ENCODE results near the gene SPOCK2. TPM values are rescaled to one million over a fixed set of nuclear protein-coding genes. Genes with fewer than 3 reads are reported as not detected.

The SPOCK2 gene
- total and polyA plus RNA-seq, 2 donors (not counting 3 experiments of a cell fraction or from before 2014, with no cell fraction given): 0.40 to 1.1 TPM

DNA sequence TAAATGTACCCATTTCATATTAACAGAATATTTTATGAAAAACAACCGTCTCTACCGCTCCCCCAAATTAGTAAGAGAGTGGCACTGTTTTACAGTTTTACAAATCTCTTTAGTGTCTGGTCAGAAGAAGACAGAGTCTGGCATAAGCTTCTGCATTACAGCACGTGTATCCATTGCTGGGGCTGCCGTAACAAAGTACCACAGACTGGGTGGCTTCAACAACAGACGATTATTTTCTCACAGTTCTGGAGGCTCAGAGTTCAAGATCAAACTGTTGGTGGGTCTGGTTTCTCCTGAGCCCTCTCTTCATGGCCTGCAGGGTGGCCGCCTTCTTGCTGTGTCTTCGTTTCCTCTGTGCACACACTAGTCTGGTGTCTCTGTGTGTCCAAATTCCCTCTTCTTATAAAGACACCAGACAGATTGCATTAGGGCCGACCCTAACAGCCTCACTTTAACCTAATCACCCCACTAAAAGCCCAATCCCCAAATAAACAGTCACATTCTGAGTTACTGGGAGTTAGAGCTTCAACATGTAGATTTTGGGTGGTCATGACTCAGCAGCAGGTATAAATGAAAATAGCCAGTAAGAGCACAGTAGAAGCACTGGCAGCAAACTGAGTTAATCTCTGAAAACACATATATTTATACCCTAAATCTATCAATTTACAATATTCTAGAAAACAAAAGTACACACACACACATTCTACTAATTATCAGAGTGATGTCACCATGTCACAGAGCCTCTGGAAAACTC lies 4.0 kb upstream of the SPOCK2 start:
- FAIRE-seq (no peak), DNase-seq (ENCODE audit: low read depth, low spot score) (no peak)
- ChIA-PET POLR2A (no interaction called here), CTCF (interaction anchor here (1.4 kb wide), 1 partner anchor 44 kb away, joined by 4 read pairs; no protein-coding TSS in a partner anchor)
- intact Hi-C loops (cut with micrococcal nuclease): no loop called here
- peaks cover 15 to 17% of the 10 kb centered on the region in 2 experiments for H3K27me3 ChIP-seq (ENCODE audit: control insufficient read depth in 2 of 2, insufficient read depth in 2 of 2, low read length in 2 of 2)
- H3K9ac ChIP-seq (replicated peaks; ENCODE audit: extremely low read depth, insufficient read depth, low read length): no peak overlapping the region
- peaks cover 22% of the 10 kb centered on the region for H3K4me1 ChIP-seq (ENCODE audit: control insufficient read depth, extremely low read depth, insufficient read depth, low read length)
- H3K79me2 ChIP-seq (ENCODE audit: control insufficient read depth, insufficient read depth, low read length): no peaks in the 10 kb centered on the region
- no peaks in the 10 kb centered on the region for H3K9me3 ChIP-seq (replicated peaks; ENCODE audit: control insufficient read depth, insufficient read depth, low read length)
- H3K4me3 ChIP-seq (replicated peaks in 1 of 3; ENCODE audit: insufficient read depth in 1 of 3, low read depth in 1 of 3, low read length in 3 of 3): no peak overlapping the region
- no peak overlapping the region for H3K27ac ChIP-seq (ENCODE audit: insufficient read depth, low read depth, low read length)
- no peaks in the 10 kb centered on the region for H4K20me1 ChIP-seq (replicated peaks; ENCODE audit: control insufficient read depth, extremely low read depth, insufficient read depth, low read length)
- H3K9me1 ChIP-seq (replicated peaks; ENCODE audit: control insufficient read depth, extremely low read depth, insufficient read depth, low read length): no peaks in the 10 kb centered on the region
- dilution Hi-C loops (cut with MboI; ENCODE audit: extremely low pct_ligation_motif_present, low sequenced_read_pairs): no loop called here
- TF ChIP-seq, protein P1, sequence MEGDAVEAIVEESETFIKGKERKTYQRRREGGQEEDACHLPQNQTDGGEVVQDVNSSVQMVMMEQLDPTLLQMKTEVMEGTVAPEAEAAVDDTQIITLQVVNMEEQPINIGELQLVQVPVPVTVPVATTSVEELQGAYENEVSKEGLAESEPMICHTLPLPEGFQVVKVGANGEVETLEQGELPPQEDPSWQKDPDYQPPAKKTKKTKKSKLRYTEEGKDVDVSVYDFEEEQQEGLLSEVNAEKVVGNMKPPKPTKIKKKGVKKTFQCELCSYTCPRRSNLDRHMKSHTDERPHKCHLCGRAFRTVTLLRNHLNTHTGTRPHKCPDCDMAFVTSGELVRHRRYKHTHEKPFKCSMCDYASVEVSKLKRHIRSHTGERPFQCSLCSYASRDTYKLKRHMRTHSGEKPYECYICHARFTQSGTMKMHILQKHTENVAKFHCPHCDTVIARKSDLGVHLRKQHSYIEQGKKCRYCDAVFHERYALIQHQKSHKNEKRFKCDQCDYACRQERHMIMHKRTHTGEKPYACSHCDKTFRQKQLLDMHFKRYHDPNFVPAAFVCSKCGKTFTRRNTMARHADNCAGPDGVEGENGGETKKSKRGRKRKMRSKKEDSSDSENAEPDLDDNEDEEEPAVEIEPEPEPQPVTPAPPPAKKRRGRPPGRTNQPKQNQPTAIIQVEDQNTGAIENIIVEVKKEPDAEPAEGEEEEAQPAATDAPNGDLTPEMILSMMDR (IDR thresholded peaks at IDR 0.05; ENCODE audit: extremely low read depth in 1 of 2, insufficient read depth in 1 of 2, low read depth in 1 of 2, low read length in 2 of 2): no peak
- TF ChIP-seq, protein P2, sequence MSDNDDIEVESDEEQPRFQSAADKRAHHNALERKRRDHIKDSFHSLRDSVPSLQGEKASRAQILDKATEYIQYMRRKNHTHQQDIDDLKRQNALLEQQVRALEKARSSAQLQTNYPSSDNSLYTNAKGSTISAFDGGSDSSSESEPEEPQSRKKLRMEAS (IDR thresholded peaks at IDR 0.05; ENCODE audit: insufficient read depth, insufficient read length): no peak
- no TSS peak for BruUV-seq (replicated peaks)
- H3K4me2 ChIP-seq (ENCODE audit: insufficient read depth, low read length): no peak overlapping the region
- H3K36me3 ChIP-seq (ENCODE audit: control insufficient read depth in 2 of 2, extremely low read depth in 1 of 2, insufficient read depth in 2 of 2, low read length in 2 of 2): no peaks in the 10 kb centered on the region
- H2AFZ ChIP-seq (ENCODE audit: low read depth, low read length): no peak overlapping the region

DNA sequence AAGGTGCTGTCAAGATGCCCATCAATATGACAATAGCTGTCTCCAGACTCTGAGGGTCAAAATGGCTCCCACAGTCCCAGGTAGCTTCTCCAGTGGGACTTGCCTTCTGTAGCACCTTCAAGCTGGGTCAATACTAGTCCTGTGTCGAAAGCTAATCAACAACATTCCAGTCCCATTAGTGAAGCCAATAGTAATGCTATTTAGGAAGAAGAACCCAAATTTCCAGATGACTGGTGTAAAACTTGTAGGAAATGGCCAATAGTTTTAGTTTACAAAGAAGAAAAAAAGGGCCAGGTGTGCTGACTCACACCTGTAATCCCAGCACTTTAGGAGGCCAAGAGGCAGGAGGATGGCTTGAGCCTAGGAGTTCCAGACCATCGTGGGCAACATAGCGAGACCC lies 2.0 kb upstream of the SPOCK2 start:
- no peak overlapping the region for H3K27ac ChIP-seq (ENCODE audit: insufficient read depth, low read depth, low read length)
- TF ChIP-seq MYC (IDR thresholded peaks at IDR 0.05; ENCODE audit: low read depth, low read length) (no peak), POLR2AphosphoS5 (IDR thresholded peaks at IDR 0.05; ENCODE audit: insufficient read depth, low read depth, low read length) (no peak), EZH2 (IDR thresholded peaks at IDR 0.05; ENCODE audit: borderline replicate concordance, low read depth, low read length, severe bottlenecking) (no peak), JUN (IDR thresholded peaks at IDR 0.05; ENCODE audit: borderline replicate concordance, insufficient read depth, insufficient read length, low read depth) (no peak), FOS (IDR thresholded peaks at IDR 0.05; ENCODE audit: borderline replicate concordance, insufficient read depth, low read length) (no peak)
- TF ChIP-seq, protein P2 (IDR thresholded peaks at IDR 0.05; ENCODE audit: insufficient read depth, insufficient read length): no peak
- TF ChIP-seq, protein P1 (IDR thresholded peaks at IDR 0.05; ENCODE audit: extremely low read depth in 1 of 2, insufficient read depth in 1 of 2, low read depth in 1 of 2, low read length in 2 of 2): no peak
- H3K79me2 ChIP-seq (ENCODE audit: control insufficient read depth, insufficient read depth, low read length): no peaks in the 10 kb centered on the region
- H3K9ac ChIP-seq (replicated peaks; ENCODE audit: extremely low read depth, insufficient read depth, low read length): no peak overlapping the region
- ChIA-PET CTCF (interaction anchor here (0.6 kb wide), 1 partner anchor 12 kb away, joined by 4 read pairs; no protein-coding TSS in a partner anchor), POLR2A (no interaction called here)
- H3K9me3 ChIP-seq (replicated peaks; ENCODE audit: control insufficient read depth, insufficient read depth, low read length): no peaks in the 10 kb centered on the region
- H3K36me3 ChIP-seq (ENCODE audit: control insufficient read depth in 2 of 2, extremely low read depth in 1 of 2, insufficient read depth in 2 of 2, low read length in 2 of 2): no peaks in the 10 kb centered on the region
- FAIRE-seq (no peak), DNase-seq (ENCODE audit: low read depth, low spot score) (no peak)
- H4K20me1 ChIP-seq (replicated peaks; ENCODE audit: control insufficient read depth, extremely low read depth, insufficient read depth, low read length): no peaks in the 10 kb centered on the region
- dilution Hi-C loops (cut with MboI; ENCODE audit: extremely low pct_ligation_motif_present, low sequenced_read_pairs): no loop called here
- peaks cover 9% of the 10 kb centered on the region for H3K4me1 ChIP-seq (ENCODE audit: control insufficient read depth, extremely low read depth, insufficient read depth, low read length)
- no peaks in the 10 kb centered on the region for H3K9me1 ChIP-seq (replicated peaks; ENCODE audit: control insufficient read depth, extremely low read depth, insufficient read depth, low read length)
- no peak overlapping the region for H3K4me3 ChIP-seq (replicated peaks in 1 of 3; ENCODE audit: insufficient read depth in 1 of 3, low read depth in 1 of 3, low read length in 3 of 3)
- intact Hi-C loops (cut with micrococcal nuclease): no loop called here
- BruUV-seq (replicated peaks): no TSS peak
- no peak overlapping the region for H2AFZ ChIP-seq (ENCODE audit: low read depth, low read length)
- no peak overlapping the region for H3K4me2 ChIP-seq (ENCODE audit: insufficient read depth, low read length)
- H3K27me3 ChIP-seq (ENCODE audit: control insufficient read depth in 2 of 2, insufficient read depth in 2 of 2, low read length in 2 of 2): peaks cover 19 to 25% of the 10 kb centered on the region in 2 experiments
